GOT3 (cell line): ENCODE data around the gene MCAM.

Source experiments
- DNase-seq: peaks from one replicate; lab custom pipeline; 2025; ENCODE audit warnings: mixed read lengths; lab: John Stamatoyannopoulos, UW

Gene MCAM

DNA sequence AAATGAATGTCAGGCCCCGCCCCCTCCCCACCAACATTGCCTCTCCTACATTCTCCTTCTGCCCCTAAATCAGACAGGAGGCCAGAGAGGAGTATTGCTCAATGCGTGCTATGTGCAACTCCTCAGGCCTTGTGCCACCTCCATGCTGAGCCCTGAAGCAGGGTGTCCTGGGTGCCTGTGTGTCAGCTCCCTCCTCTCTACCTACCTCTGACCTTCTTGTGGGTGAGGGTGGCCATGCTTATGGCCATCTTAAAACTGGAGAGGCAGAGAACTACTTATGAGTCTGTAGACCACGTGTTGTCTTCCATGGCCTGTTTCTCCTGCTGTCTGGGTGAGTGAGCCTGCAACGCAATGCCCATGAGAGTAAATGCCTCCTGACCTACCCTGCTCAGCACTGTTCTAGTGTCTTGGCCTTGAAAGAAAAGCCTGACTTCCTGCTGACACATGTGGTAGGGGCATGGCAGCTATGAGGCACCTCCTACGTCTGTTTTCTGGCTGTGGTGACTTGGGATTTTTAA, 10.5 kb downstream of the MCAM start:
- DNase-seq = no peak

GRCh38 chr11:119305556-119306372, 11.2 kb downstream of the MCAM start:
- no peak for DNase-seq

DNA sequence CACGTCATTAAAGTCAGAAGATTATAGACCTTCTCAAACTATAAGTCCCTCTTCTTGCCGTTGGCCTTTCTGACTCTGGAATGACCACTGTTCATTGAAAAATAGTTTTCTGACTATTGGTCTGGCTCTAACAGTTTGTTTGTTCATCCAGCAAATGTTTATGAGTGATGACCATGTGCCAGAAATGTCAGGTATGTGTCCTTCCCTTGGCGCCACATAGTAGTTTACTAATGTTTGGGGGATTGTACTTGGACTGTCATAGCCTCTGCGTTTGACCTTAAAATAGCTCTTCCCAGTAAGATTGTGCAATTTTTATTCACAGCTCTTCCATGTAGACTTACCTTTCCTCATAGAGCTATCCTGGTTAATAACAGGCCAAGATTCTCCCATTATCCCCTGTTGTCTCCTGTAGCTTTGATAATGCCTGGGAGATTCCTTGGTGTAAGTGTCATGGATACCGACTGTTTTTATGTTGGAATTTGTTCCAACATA, 13.7 kb downstream of the MCAM start:
- DNase-seq = no peak

DNA sequence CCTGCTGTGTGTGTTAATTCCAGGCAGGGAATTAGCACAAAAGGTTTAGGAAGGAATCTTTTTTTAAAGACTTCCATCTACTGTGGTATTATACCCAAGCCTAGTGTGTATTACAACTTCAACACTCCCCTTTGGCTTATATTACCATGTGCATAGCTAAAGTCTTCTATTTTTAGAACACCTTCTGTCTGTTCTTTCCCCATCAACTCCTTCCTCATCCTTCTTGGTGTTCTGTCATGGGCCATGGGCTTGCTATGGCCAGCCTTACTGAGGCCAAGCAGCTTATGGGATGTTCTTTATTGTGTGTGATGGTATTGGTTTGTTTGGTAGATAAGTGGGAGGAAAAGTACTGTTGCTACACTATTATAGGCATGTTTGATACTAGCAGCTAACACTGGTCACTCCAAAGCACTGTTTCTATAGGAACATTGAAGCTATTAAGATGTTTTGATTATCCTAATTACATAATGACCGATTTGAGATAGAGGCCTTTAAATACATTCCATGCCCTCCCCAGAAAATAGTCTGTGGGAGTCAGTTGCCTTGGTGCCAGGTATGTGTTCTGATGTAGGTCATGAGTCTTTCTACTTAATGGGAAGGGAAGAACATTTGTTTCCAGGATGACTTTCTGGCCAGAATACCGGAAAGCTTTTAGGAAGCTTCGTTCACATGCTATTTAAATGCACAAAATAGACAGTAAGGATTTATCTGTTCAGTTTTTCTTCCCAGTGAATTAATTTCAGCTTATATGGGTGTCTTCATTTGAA, 16.5 kb downstream of the MCAM start:
- DNase-seq = no peak

DNA sequence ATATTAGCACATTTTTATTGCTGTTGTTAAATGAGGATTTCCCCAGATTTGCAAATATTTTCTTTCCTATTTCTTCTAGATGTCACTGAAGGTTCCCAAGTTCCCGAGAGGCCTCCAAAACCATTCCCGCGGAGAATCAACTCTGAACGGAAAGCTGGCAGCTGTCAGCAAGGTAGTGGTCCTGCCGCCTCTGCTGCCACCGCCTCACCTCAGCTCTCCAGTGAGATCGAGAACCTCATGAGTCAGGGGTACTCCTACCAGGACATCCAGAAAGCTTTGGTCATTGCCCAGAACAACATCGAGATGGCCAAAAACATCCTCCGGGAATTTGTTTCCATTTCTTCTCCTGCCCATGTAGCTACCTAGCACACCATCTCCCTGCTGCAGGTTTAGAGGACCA, 17.5 kb downstream of the MCAM start:
- DNase-seq = no peak

- DNase-seq = no peak
Observed at GRCh38 chr11:119298726-119299125, 18.2 kb downstream of the MCAM start.

DNA sequence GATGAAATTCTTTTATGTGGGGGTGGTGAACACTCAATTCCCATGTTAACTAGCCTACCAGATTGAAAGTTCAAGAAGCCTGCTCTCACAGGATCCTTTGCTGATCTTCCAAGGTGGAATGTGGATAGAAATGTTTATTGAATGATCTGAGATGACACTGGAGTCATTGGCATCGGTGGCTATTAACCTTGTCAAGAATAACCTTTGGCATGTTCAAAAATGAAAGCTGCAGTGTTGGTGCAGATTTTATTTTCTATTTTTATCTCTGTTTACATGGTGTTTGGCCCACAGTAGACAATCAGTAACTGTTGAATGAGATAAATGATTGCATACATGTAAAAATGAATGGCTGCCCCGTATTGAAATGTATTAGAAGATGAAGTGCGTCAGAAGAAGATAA, 19.0 kb downstream of the MCAM start:
- DNase-seq = no peak

DNA sequence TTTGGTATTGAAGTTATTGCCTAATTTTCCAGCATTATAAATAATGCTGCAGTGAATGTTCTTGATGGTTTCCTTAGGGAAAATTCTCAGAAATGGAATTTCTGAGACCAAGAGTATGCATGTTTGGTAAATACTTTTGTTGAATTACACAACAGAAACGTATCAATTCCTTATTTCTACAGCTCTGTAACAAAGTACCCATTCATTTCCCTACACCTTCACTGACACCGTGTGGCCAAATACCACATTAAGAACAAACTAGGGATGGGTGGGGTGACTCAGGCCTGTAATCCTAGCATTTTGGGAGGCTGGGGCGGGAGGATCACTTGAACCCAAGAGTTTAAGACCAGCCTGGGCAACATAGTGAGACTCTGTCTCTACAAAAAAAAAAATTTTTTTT, 21.8 kb downstream of the MCAM start:
- no peak for DNase-seq

DNA sequence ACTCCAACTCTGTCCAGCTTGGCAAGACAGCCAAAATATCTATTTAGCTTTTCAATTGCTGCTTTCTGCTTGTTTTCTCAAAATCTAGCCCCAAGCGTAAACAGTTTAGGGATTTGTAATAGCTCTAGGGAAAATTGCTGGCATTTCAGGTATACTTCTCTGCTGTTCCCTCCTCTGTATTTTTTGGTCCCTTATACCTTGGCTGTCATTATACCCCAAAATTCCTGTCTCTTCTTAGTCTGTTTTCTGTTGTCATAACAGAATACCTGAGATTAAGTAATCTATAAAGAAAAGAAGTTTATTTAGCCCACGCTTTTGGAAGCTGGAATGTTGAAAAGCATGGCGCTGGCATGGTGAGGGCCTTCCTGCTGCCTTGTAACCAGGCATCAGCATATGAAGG, 23.5 kb downstream of the MCAM start:
- no peak for DNase-seq

DNA sequence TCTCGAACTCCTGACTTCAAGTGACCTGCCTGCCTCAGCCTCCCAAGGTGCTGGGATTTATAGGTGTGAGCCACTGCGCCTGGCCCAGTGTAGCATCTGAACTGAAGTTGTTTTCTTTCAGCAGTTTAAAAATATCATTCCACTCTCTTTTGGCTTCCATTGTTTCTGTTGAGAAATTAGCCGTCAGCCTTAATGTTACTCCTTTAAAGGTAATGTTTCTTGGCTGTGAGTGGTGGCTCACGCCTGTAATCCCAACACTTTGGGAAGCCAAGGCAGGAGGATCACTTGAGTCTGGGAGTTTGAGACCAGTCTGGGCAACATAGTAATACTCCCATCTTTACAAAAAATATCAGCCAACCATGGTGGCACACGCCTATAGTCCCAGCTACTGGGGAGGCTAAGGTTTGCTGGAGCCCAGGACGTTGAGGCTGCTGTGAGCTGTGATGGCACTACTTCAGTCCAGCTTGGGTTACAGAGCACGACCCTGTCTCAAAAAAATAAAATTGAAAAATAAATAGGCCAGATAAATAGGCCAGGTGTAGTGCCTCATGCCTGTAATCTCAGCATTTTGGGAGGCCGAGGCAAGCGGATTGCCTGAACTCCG, 25.9 kb downstream of the MCAM start:
- no peak for DNase-seq

DNA sequence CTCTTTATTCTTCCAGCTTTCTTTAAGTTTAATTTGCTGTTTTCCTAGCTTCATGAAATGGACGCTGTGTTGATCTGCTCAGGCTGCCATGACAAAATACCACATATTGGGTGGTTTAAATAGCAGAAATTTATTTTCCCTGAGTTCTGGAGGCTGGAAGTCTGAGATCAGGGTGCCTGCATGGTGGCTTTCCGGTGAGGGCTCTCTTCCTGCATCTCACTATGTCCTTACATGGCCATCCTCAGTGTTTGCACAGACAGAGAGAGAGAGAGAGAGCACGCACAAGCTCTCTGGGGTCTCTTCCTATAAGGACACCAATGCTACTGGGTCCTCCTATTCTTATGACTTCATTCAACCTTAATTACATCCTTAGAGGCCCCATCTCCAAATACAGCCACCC, 28.7 kb downstream of the MCAM start:
- DNase-seq = no peak

DNA sequence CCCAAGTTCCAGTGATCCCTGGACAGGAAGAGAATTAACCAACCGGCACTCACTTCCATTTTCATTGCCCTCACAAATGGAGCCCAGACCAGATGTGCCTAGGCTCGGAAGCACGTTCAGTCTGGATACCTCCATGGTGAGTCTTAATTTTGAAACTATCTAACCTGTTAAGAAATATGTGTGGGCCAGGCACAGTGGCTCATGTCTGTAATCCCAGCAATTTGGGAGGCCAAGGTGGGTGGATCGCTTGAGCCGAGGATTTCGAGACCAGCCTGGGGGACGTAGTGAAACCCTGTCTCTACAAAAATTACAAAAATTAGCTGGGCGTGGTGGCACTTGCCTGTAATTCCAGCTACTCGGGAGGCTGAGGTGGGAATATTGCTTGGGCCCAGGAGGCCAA, 31.5 kb downstream of the MCAM start:
- DNase-seq = no peak

- no peak for DNase-seq
Observed at GRCh38 chr11:119284344-119285157, 32.4 kb downstream of the MCAM start.

DNA sequence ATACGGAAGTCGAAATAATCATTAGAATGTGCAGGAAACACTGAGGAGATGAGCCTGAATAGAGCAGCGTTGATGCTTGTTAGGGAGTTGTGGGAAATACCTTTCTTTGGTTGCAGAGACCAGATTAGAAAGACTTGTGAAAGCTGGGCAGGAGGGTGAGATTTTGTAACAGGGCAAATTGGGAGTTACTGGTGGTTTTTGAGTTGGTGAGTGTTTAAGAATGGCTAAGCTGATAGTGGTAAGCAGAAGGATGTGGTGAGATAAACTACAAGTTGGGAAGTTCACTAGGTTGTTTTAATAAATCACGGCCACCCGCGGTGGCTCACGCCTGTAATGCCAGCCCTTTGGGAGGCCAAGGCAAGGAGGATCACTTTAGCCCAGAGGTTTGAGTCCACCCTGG, 34.4 kb downstream of the MCAM start:
- DNase-seq = no peak

DNA sequence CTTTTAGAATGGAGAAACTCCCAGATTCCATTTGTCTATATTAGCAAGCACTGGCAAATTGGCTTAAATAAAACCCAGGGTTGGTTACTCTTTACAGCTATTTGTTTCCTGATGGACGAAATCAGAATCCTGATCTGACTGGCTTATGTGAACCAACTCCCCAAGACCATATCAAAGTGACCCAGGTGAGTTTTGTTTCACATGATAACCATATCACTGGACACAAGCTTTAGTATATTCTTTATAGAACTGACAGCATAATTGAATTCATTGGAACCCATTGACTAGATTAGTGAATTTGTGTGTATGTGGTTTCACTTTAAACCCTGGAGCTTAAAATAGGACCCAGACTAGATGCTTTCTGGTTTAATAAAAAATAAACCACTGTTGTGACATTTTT, 39.3 kb downstream of the MCAM start:
- no peak for DNase-seq

DNA sequence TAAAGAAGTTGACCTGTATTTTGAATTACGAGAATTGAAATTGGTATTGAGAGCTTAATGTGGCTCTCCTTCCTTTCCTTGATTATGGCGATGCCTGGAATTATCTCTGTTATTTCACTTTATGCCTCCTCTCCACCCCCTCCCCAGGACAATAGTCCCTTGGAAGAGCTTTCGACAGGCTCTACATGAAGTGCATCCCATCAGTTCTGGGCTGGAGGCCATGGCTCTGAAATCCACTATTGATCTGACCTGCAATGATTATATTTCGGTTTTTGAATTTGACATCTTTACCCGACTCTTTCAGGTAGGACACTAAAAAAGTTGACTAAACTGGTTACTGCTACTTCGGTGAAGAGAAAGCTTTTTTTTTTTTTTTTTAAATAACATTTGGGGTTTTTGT, 43.2 kb downstream of the MCAM start:
- no peak for DNase-seq

- no peak for DNase-seq
Observed at GRCh38 chr11:119267645-119268044, 49.3 kb downstream of the MCAM start.

- DNase-seq = no peak
Observed at GRCh38 chr11:119266517-119267255, 50.2 kb downstream of the MCAM start.

DNA sequence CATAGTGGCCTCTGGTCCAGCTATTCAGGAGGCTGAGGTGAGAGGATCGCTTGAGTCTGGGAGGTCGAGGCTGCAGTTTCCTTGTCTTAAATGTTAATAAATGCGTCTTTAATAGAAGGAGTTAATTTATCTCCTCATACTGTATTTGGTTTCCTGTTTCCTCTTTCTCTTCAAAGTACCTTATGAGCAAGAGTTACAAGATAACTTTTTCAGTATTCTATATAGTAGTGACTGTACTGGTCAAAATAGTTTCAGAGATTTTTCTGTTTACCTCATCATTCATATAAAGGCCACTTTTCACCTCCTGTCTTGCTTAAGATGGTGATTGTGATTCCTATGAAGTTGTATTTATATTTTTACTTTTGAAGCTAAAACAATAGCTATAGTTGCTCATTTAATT, 50.9 kb downstream of the MCAM start:
- no peak for DNase-seq

GRCh38 chr11:119263352-119263940, 53.5 kb downstream of the MCAM start:
- no peak for DNase-seq
